HepG2 (cell line): ENCODE results near the gene RASL12. TPM values are rescaled to one million over a fixed set of nuclear protein-coding genes. Genes with fewer than 3 reads are reported as not detected.

Source experiments
- DMTF1 ChIP-seq: sonication (generic); formaldehyde crosslinking; IDR thresholded peaks from 2 replicates; pipeline ENCODE4 v1.4.0; 2020; ENCODE audit warnings: mild to moderate bottlenecking, missing genetic modification reagents
- KLF9 ChIP-seq: IDR thresholded peaks from 2 replicates; pipeline ENCODE4 v1.6.1; 2016; ENCODE audit warnings: low read depth
- MATR3 ChIP-seq: sonication (generic); formaldehyde crosslinking; IDR thresholded peaks from 2 replicates; pipeline ENCODE4 v1.4.0; 2020; ENCODE audit warnings: missing genetic modification reagents
- PHF5A ChIP-seq: IDR thresholded peaks from one replicate; pipeline ENCODE4 v1.6.1; 2018; ENCODE audit warnings: low read depth, missing genetic modification reagents; ENCODE audit not compliant: unreplicated experiment
- RFX3 ChIP-seq: IDR thresholded peaks from 2 replicates; pipeline ENCODE4 v1.6.1; 2016; ENCODE audit warnings: missing biosample characterization, missing genetic modification reagents
- RORA ChIP-seq: sonication (generic); formaldehyde crosslinking; IDR thresholded peaks from 2 replicates; pipeline ENCODE4 v1.5.0; 2020; ENCODE audit warnings: mild to moderate bottlenecking, missing genetic modification reagents, moderate library complexity
- SKIL ChIP-seq: sonication (generic); formaldehyde crosslinking; IDR thresholded peaks from 2 replicates; pipeline ENCODE4 v1.8.0; 2022; ENCODE audit warnings: missing genetic modification reagents, mild to moderate bottlenecking, moderate library complexity, borderline replicate concordance
- SOX5 ChIP-seq: IDR thresholded peaks from 2 replicates; pipeline ENCODE4 v1.6.1; 2016; ENCODE audit warnings: borderline replicate concordance
- SOX6 ChIP-seq, 2 experiments: fragments of 450-650 bp in 1 of 2; sonication (generic) in 1 of 2; formaldehyde crosslinking in 1 of 2; IDR thresholded peaks; 2 replicates each; pipeline versions ENCODE4 v1.4.0 to v1.6.1; 2017 to 2020; ENCODE audit warnings: antibody characterized with exemption in 1 of 2, mild to moderate bottlenecking in 1 of 2, missing genetic modification reagents in 1 of 2
- SP2 ChIP-seq: sonication (generic); formaldehyde crosslinking; IDR thresholded peaks from 2 replicates; pipeline ENCODE4 v1.5.1; 2020; ENCODE audit warnings: mild to moderate bottlenecking, missing genetic modification reagents
- THAP8 ChIP-seq: sonication (generic); formaldehyde crosslinking; IDR thresholded peaks from 2 replicates; pipeline ENCODE4 v1.5.1; 2020; ENCODE audit warnings: missing genetic modification reagents, mild to moderate bottlenecking, borderline replicate concordance
- THRA ChIP-seq: sonication (generic); formaldehyde crosslinking; IDR thresholded peaks from 2 replicates; pipeline ENCODE4 v1.4.0; 2020; ENCODE audit warnings: missing genetic modification reagents, borderline replicate concordance
- TRAFD1 ChIP-seq: sonication (generic); formaldehyde crosslinking; IDR thresholded peaks from 2 replicates; pipeline ENCODE4 v1.5.1; 2020; ENCODE audit warnings: missing genetic modification reagents, mild to moderate bottlenecking, borderline replicate concordance
- ZBTB14 ChIP-seq: sonication (generic); formaldehyde crosslinking; IDR thresholded peaks from 2 replicates; pipeline ENCODE4 v1.4.0; 2020; ENCODE audit warnings: missing genetic modification reagents
- ZEB1 ChIP-seq: IDR thresholded peaks from 2 replicates; pipeline ENCODE4 v1.6.1; 2012; ENCODE audit warnings: mild to moderate bottlenecking, low read depth, inconsistent platforms; ENCODE audit not compliant: insufficient replicate concordance
- ZFP36 ChIP-seq: fragments of 150-350 bp; IDR thresholded peaks from 2 replicates; pipeline ENCODE4 v1.6.1; 2018; ENCODE audit warnings: borderline replicate concordance, low read length, low read depth; ENCODE audit not compliant: partially characterized antibody
- ZNF343 ChIP-seq: sonication (generic); formaldehyde crosslinking; IDR thresholded peaks from 2 replicates; pipeline ENCODE4 v1.4.0; 2020; ENCODE audit warnings: mild to moderate bottlenecking, missing genetic modification reagents
- ZNF441 ChIP-seq: sonication (generic); formaldehyde crosslinking; IDR thresholded peaks from 2 replicates; pipeline ENCODE4 v1.7.0; 2021; ENCODE audit warnings: missing genetic modification reagents, borderline replicate concordance
- polyA plus RNA-seq, 8 experiments: library from polyadenylated mRNA; depleted of rRNA in 3 of 8; stranded (reverse) in 7 of 8; unstranded in 1 of 8; fragments of >200 nt; fragmentation: Illumina TruSeq in 4 of 8; extraction: Trizol in 4 of 8; gene quantifications; 2 replicates each; pipeline versions ENCODE4 v1.2.1 to v1.2.3, GENCODE V29; 2011 to 2016; ENCODE audit warnings: low read depth in 4 of 8, missing spikeins in 1 of 8, mixed read lengths in 1 of 8; ENCODE audit not compliant: insufficient read depth in 1 of 8
- total RNA-seq, 5 experiments: library from RNA; depleted of rRNA; stranded (reverse); fragments of >200 nt; fragmentation: Illumina TruSeq; extraction: Trizol; gene quantifications; 2 replicates each; pipeline ENCODE4 v1.2.3, GENCODE V29; 2016; ENCODE audit warnings: low read depth in 1 of 5

RASL12 gene
- total and polyA plus RNA-seq, 2 of the 13 experiments (the other 11 are each of a cell fraction or from before 2014, with no cell fraction given), result 0.16 to 0.55 TPM

GRCh38 chr15:65028921-65029735, 38.7 kb downstream of the RASL12 start, which contains the start of gene MTFMT (continued):
- TF ChIP-seq ZBTB14 (CRISPR knock-in tag) (no peak; the same call in 1 of the 2 replicates), SP2 (CRISPR knock-in tag) (no peak), SKIL (no peak), THAP8 (CRISPR knock-in tag) (no peak), RORA (CRISPR knock-in tag) (no peak), SOX6 (IDR thresholded peaks at IDR 0.05) (no peak), SOX6 (CRISPR knock-in tag; IDR thresholded peaks at IDR 0.05) (no peak), ZNF441 (no peak), MATR3 (CRISPR knock-in tag) (no peak), SOX5 (CRISPR knock-in tag) (no peak), RFX3 (CRISPR knock-in tag) (no peak), ZNF343 (CRISPR knock-in tag) (no peak), PHF5A (CRISPR knock-in tag) (no peak), KLF9 (no peak), ZFP36 (no peak), TRAFD1 (no peak), ZEB1 (no peak), THRA (no peak), DMTF1 (CRISPR knock-in tag) (no peak)
